GM23338 (cell line): ENCODE data around the gene LOXL1.

ENCODE experiments used
- EZH2phosphoT487 ChIP-seq: fragments of 200-600 bp; sonication (generic); IDR thresholded peaks from one replicate; pipeline ENCODE4 v1.8.1; 2018; ENCODE audit warnings: antibody characterized with exemption; ENCODE audit not compliant: unreplicated experiment
- JUNB ChIP-seq: IDR thresholded peaks from one replicate; pipeline ENCODE4 v1.6.1; 2016; ENCODE audit warnings: antibody characterized with exemption; ENCODE audit not compliant: unreplicated experiment
- POLR2AphosphoS5 ChIP-seq: IDR thresholded peaks from 2 replicates; pipeline ENCODE4 v1.6.1; 2016; ENCODE audit warnings: antibody characterized with exemption, low read depth
- REST ChIP-seq: IDR thresholded peaks from one replicate; pipeline ENCODE4 v1.6.1; 2018; ENCODE audit warnings: antibody characterized with exemption; ENCODE audit not compliant: unreplicated experiment
- STAT1 ChIP-seq: IDR thresholded peaks from one replicate; pipeline ENCODE4 v1.6.1; 2016; ENCODE audit warnings: antibody characterized with exemption; ENCODE audit not compliant: unreplicated experiment
- TF ChIP-seq, protein P1 (sequence below), 2 experiments: fragments of 200-600 bp in 1 of 2; sonication (generic) in 1 of 2; conservative IDR thresholded peaks; 2 replicates each; pipeline versions ENCODE4 v1.5.1 to v1.6.1; 2016 to 2017; ENCODE audit warnings: antibody characterized with exemption in 2 of 2, low read depth in 2 of 2, mild to moderate bottlenecking in 2 of 2, moderate library complexity in 1 of 2

DNA sequence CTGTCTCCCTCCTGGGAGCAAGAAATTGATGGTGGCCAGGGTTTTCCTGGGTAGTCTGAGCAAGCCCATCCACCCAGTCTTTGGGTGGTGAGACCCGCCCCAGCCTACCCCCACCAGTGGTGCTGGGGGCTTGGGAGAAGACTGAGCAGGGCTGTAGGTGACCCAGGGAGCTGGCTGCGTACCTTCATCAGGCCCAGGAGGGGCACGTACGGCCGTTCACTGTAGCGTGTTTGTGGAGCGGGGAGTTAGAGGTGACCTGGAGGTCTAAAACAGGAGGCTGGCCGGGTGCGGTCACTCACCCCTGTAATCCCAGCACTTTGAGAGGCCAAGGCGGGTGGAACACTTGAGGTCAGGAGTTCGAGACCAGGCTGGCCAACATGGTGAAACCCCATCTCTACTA, 11.5 kb downstream of the LOXL1 start:
- TF ChIP-seq, protein P1, sequence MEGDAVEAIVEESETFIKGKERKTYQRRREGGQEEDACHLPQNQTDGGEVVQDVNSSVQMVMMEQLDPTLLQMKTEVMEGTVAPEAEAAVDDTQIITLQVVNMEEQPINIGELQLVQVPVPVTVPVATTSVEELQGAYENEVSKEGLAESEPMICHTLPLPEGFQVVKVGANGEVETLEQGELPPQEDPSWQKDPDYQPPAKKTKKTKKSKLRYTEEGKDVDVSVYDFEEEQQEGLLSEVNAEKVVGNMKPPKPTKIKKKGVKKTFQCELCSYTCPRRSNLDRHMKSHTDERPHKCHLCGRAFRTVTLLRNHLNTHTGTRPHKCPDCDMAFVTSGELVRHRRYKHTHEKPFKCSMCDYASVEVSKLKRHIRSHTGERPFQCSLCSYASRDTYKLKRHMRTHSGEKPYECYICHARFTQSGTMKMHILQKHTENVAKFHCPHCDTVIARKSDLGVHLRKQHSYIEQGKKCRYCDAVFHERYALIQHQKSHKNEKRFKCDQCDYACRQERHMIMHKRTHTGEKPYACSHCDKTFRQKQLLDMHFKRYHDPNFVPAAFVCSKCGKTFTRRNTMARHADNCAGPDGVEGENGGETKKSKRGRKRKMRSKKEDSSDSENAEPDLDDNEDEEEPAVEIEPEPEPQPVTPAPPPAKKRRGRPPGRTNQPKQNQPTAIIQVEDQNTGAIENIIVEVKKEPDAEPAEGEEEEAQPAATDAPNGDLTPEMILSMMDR (conservative IDR thresholded peaks at IDR 0.05; ENCODE audit: low read depth in 2 of 2), result no peak
- TF ChIP-seq REST, result no peak
- TF ChIP-seq POLR2AphosphoS5, result no peak
- no peak for TF ChIP-seq JUNB
- TF ChIP-seq EZH2phosphoT487, result no peak
- no peak for TF ChIP-seq STAT1
